OCI-LY1 (cell line): ENCODE measurements around the gene PTPRG.

Source experiments
- CTCF ChIP-seq: fragments of 200-600 bp; sonication (generic), shearing (Covaris generic); IDR thresholded peaks from 2 replicates; pipeline ENCODE4 v1.5.1; 2017; ENCODE audit warnings: mild to moderate bottlenecking, antibody characterized with exemption, low read length, moderate library complexity, mixed read lengths
- EZH2 ChIP-seq: fragments of 200-600 bp; sonication (generic), shearing (Covaris generic); IDR thresholded peaks from 2 replicates; pipeline ENCODE4 v1.8.0; 2017; ENCODE audit warnings: borderline replicate concordance, mixed run types, mild to moderate bottlenecking, antibody characterized with exemption, low read length, moderate library complexity, mixed read lengths

GRCh38 chr3:61885414-61885813, 324.0 kb downstream of the PTPRG start:
- TF ChIP-seq CTCF (no peak), EZH2 (no peak)
